NOMO-1 (cell line): Measurements from ENCODE around the gene SH3BP2.

Experiments used
- DNase-seq, 2 experiments: peaks; one replicate each; lab custom pipeline; 2025; ENCODE audit not compliant: unreplicated experiment in 2 of 2; lab: John Stamatoyannopoulos, UW

Gene SH3BP2

GRCh38 chr4:2790583-2791517 is 2.0 kb upstream of the SH3BP2 start:
- DNase-seq: no peak

- DNase-seq: no peak
These were observed 1.1 kb upstream of the SH3BP2 start for GRCh38 chr4:2791518-2792395.

- DNase-seq: no peak
These were observed 532 bp upstream of the SH3BP2 start for GRCh38 chr4:2792396-2792710.

GRCh38 chr4:2793586-2794485 is 951 bp downstream of the SH3BP2 start:
- peak; percentile 19 to 48 for DNase-seq

GRCh38 chr4:2794486-2795299 is 1.8 kb downstream of the SH3BP2 start:
- peak in 1 of 2 experiments; percentile 48 for DNase-seq

- DNase-seq: no peak
These were observed 2.5 kb downstream of the SH3BP2 start for GRCh38 chr4:2795300-2795892.

GRCh38 chr4:2795893-2796848 is 3.3 kb downstream of the SH3BP2 start:
- DNase-seq: no peak

- no peak for DNase-seq
These were observed 4.1 kb downstream of the SH3BP2 start for GRCh38 chr4:2796849-2797544.

- no peak for DNase-seq
These were observed 4.8 kb downstream of the SH3BP2 start for GRCh38 chr4:2797545-2798305.

GRCh38 chr4:2798399-2799223 is 5.7 kb downstream of the SH3BP2 start:
- DNase-seq: peak; percentile 25 to 61

GRCh38 chr4:2799224-2799911 is 6.5 kb downstream of the SH3BP2 start:
- peak; percentile 27 to 42 for DNase-seq

GRCh38 chr4:2799971-2800690 is 7.2 kb downstream of the SH3BP2 start:
- no peak for DNase-seq

- peak; percentile 88 to 91 for DNase-seq
These were observed 8.1 kb downstream of the SH3BP2 start for GRCh38 chr4:2800691-2801596.
